NB4 (cell line): Measurements from ENCODE around the gene TMOD1.

Experiments used
- CTCF ChIP-seq: IDR thresholded peaks from one replicate; pipeline ENCODE4 v1.5.1; 2012; ENCODE audit warnings: low read depth, low read length
- MAX ChIP-seq: IDR thresholded peaks from 2 replicates; pipeline ENCODE4 v1.6.1; 2011; ENCODE audit warnings: low read depth, low read length

- TF ChIP-seq CTCF (no peak), MAX (no peak)
Measured at GRCh38 chr9:97636903-97637302, 135.4 kb downstream of the TMOD1 start.
